Immature natural killer cell (primary cell): Measurements from ENCODE around the gene MPHOSPH8. TPM values are rescaled to one million over a fixed set of nuclear protein-coding genes. Genes with fewer than 3 reads are reported as not detected.

Experiments used
- DNase-seq, 3 donors: peaks; one replicate each; pipeline ENCODE4 v3.0.0; 2022; ENCODE audit warnings: mixed read lengths in 1 of 3
- H3K27ac Mint-ChIP-seq, 6 donors: one replicate each; pipeline ENCODE4 v1.8.0; 2020; ENCODE audit warnings: mixed read lengths in 6 of 6, mild to moderate bottlenecking in 5 of 6, inconsistent platforms in 4 of 6, moderate library complexity in 3 of 6
- H3K27me3 Mint-ChIP-seq, 3 donors: one replicate each; pipeline ENCODE4 v1.8.0; 2020 to 2021; ENCODE audit warnings: low read depth in 3 of 3, mild to moderate bottlenecking in 3 of 3, mixed read lengths in 3 of 3, moderate library complexity in 3 of 3, inconsistent platforms in 1 of 3
- H3K36me3 Mint-ChIP-seq, 3 donors: one replicate each; pipeline ENCODE4 v1.8.0; 2020; ENCODE audit warnings: mixed read lengths in 3 of 3, inconsistent platforms in 2 of 3, mild to moderate bottlenecking in 2 of 3
- H3K4me1 Mint-ChIP-seq, 2 donors: one replicate each; pipeline ENCODE4 v1.8.0; 2020; ENCODE audit warnings: inconsistent platforms in 2 of 2, mild to moderate bottlenecking in 2 of 2, mixed read lengths in 2 of 2, moderate library complexity in 1 of 2
- H3K4me3 Mint-ChIP-seq, 5 donors: one replicate each; pipeline ENCODE4 v1.8.0; 2020; ENCODE audit warnings: mild to moderate bottlenecking in 5 of 5, mixed read lengths in 5 of 5, inconsistent platforms in 3 of 5, moderate library complexity in 3 of 5
- H3K9me3 Mint-ChIP-seq, 6 donors: one replicate each; pipeline ENCODE4 v1.8.0; 2020; ENCODE audit warnings: mild to moderate bottlenecking in 6 of 6, mixed read lengths in 6 of 6, inconsistent platforms in 4 of 6, moderate library complexity in 3 of 6
- polyA plus RNA-seq, 3 donors: library from polyadenylated mRNA; unstranded; fragments of 300-500 nt; fragmentation: Illumina TruSeq; gene quantifications; one replicate each; pipeline ENCODE4 v1.2.3, GENCODE V29; 2021

Gene MPHOSPH8
- polyA plus RNA-seq, 3 donors from 2014 or later: 3.9 to 20.5 (median 7.2) TPM

- no peak overlapping the region for H3K4me3 Mint-ChIP-seq
- H3K27ac Mint-ChIP-seq: peak overlapping the region in 1 of 6 donors; percentile 24
- DNase-seq: no peak
- no peaks in the 10 kb centered on the region for H3K9me3 Mint-ChIP-seq
- peaks cover 12 to 33% of the 10 kb centered on the region in 2 donors for H3K4me1 Mint-ChIP-seq
- H3K36me3 Mint-ChIP-seq: no peaks in the 10 kb centered on the region
- peaks cover 0 to 2% (median 0%) of the 10 kb centered on the region in 3 donors for H3K27me3 Mint-ChIP-seq
Observed at GRCh38 chr13:19713186-19713965, 79.9 kb downstream of the MPHOSPH8 start.

GRCh38 chr13:19720039-19720438, 86.6 kb downstream of the MPHOSPH8 start:
- Mint-ChIP-seq H3K36me3 (peaks cover 0 to 3% (median 0%) of the 10 kb centered on the region in 3 donors), H3K4me3 (no peak overlapping the region), H3K4me1 (peaks cover 6 to 39% of the 10 kb centered on the region in 2 donors), H3K27ac (peak overlapping the region in 1 of 6 donors; percentile 7), H3K9me3 (no peaks in the 10 kb centered on the region), H3K27me3 (peaks cover 0 to 2% (median 0%) of the 10 kb centered on the region in 3 donors)
- no peak for DNase-seq

Other genes starting within 250 kb of the MPHOSPH8 start
- gene TPTE2, start 72.1 kb upstream of the MPHOSPH8 start, polyA plus RNA-seq: not detected
- 10 to 100 TPM; 26.6 to 37.4 (median 36.6) TPM for gene PSPC1, start 149.3 kb downstream of the MPHOSPH8 start, polyA plus RNA-seq
- 10 to 100 TPM; 17.5 to 30.1 (median 25.9) TPM for gene ZMYM5, start 230.0 kb downstream of the MPHOSPH8 start, polyA plus RNA-seq